Endodermal cell (in vitro differentiated cells): Measurements from ENCODE around the gene DCTD. TPM values are rescaled to one million over a fixed set of nuclear protein-coding genes. Genes with fewer than 3 reads are reported as not detected.

Experiments used
- DNase-seq: peaks from one replicate; pipeline ENCODE4 v3.0.0-alpha.2; 2017
- H3K27ac ChIP-seq: 2 replicates; pipeline ENCODE4 v1.5.1; 2013; ENCODE audit warnings: mild to moderate bottlenecking, low read depth, low read length, moderate library complexity
- H3K27me3 ChIP-seq: 2 replicates; pipeline ENCODE4 v1.6.1; 2013; ENCODE audit warnings: mild to moderate bottlenecking, low read length, moderate library complexity; ENCODE audit not compliant: insufficient read depth, control insufficient read depth, poor library complexity, severe bottlenecking
- H3K36me3 ChIP-seq: 2 replicates; pipeline ENCODE4 v1.7.0; 2013; ENCODE audit warnings: mild to moderate bottlenecking, low read length, moderate library complexity; ENCODE audit not compliant: control insufficient read depth, insufficient read depth
- H3K4me1 ChIP-seq: one replicate; pipeline ENCODE4 v1.7.0; 2013; ENCODE audit warnings: low read length; ENCODE audit not compliant: control insufficient read depth, insufficient read depth
- H3K4me3 ChIP-seq: 2 replicates; pipeline ENCODE4 v1.5.1; 2013; ENCODE audit warnings: mild to moderate bottlenecking, low read length, moderate library complexity
- H3K9ac ChIP-seq: 2 replicates; pipeline ENCODE4 v1.6.1; 2013; ENCODE audit warnings: mild to moderate bottlenecking, low read length, moderate library complexity; ENCODE audit not compliant: poor library complexity, severe bottlenecking; ENCODE audit errors: extremely low read depth
- H3K9me3 ChIP-seq: 2 replicates; pipeline ENCODE4 v1.6.1; 2013; ENCODE audit warnings: mild to moderate bottlenecking, low read length, moderate library complexity; ENCODE audit not compliant: control insufficient read depth
- H3K27ac Mint-ChIP-seq: 2 replicates; pipeline ENCODE4 v1.8.0; 2020; ENCODE audit warnings: mixed read lengths
- H3K27me3 Mint-ChIP-seq: 2 replicates; pipeline ENCODE4 v1.8.0; 2021; ENCODE audit warnings: mild to moderate bottlenecking, mixed read lengths; ENCODE audit not compliant: insufficient read depth
- H3K36me3 Mint-ChIP-seq: 2 replicates; pipeline ENCODE4 v1.8.0; 2020; ENCODE audit warnings: low read depth, mixed read lengths
- H3K4me1 Mint-ChIP-seq: 2 replicates; pipeline ENCODE4 v1.8.0; 2020; ENCODE audit warnings: mixed read lengths
- H3K4me3 Mint-ChIP-seq: 2 replicates; pipeline ENCODE4 v1.8.0; 2020; ENCODE audit warnings: mild to moderate bottlenecking, moderate library complexity, mixed read lengths
- H3K9me3 Mint-ChIP-seq: 2 replicates; pipeline ENCODE4 v1.8.0; 2020; ENCODE audit warnings: mild to moderate bottlenecking, mixed read lengths
- CTCF ChIP-seq: fragments of 200-600 bp; sonication (generic); conservative IDR thresholded peaks from 2 replicates; pipeline ENCODE4 v1.5.0; 2021; ENCODE audit warnings: antibody characterized with exemption, mild to moderate bottlenecking
- WGBS, 2 experiments: methylation state at CpG; one replicate each; pipeline versions ENCODE4 v1.1.5 to v1.1.7; 2013; ENCODE audit warnings: missing lambda C conversion rate in 2 of 2, mixed read lengths in 1 of 2; ENCODE audit not compliant: insufficient coverage in 1 of 2, insufficient read length in 1 of 2; 5-methylcytosine and 5-hydroxymethylcytosine counted together
- total RNA-seq, 2 donors: library from RNA; stranded (reverse); fragmentation: NEBNext Ultra II Directional in 1 of 2; extraction: Animal tissue kit (Norgen Biotek cat#: 25700) in 1 of 2; gene quantifications; 2 replicates in 1 of 2; 3 replicates in 1 of 2; pipeline ENCODE4 v1.2.1, GENCODE V29; 2021

DCTD gene
- total RNA-seq, 2 donors from 2014 or later: 104 to 111 TPM

- Mint-ChIP-seq H3K36me3 (no peaks in the 10 kb centered on the region), H3K9me3 (peaks cover 6% of the 10 kb centered on the region), H3K4me1 (peaks cover 31% of the 10 kb centered on the region), H3K27ac (no peak overlapping the region), H3K4me3 (no peak overlapping the region), H3K27me3 (peaks cover 5% of the 10 kb centered on the region)
- DNase-seq: no peak
- Histone ChIP-seq H3K4me3 (no peak overlapping the region), H3K9ac (no peak overlapping the region), H3K27me3 (no peaks in the 10 kb centered on the region), H3K36me3 (no peaks in the 10 kb centered on the region), H3K9me3 (no peaks in the 10 kb centered on the region), H3K4me1 (no peaks in the 10 kb centered on the region), H3K27ac (no peak overlapping the region)
- TF ChIP-seq CTCF: no peak
- WGBS, 2 experiments: 88 to 100% methylated on average over 2 of the region's 2 CpGs
Measured at GRCh38 chr4:182859730-182860129, 57.5 kb downstream of the DCTD start.

GRCh38 chr4:182858711-182859110, 58.5 kb downstream of the DCTD start:
- Histone ChIP-seq H3K9me3 (peaks cover 4% of the 10 kb centered on the region), H3K9ac (no peak overlapping the region), H3K4me1 (no peaks in the 10 kb centered on the region), H3K4me3 (no peak overlapping the region), H3K27me3 (no peaks in the 10 kb centered on the region), H3K36me3 (no peaks in the 10 kb centered on the region), H3K27ac (no peak overlapping the region)
- DNase-seq: no peak
- Mint-ChIP-seq H3K9me3 (peaks cover 16% of the 10 kb centered on the region), H3K4me1 (peaks cover 27% of the 10 kb centered on the region), H3K36me3 (no peaks in the 10 kb centered on the region), H3K27me3 (peaks cover 5% of the 10 kb centered on the region), H3K27ac (no peak overlapping the region), H3K4me3 (no peak overlapping the region)
- TF ChIP-seq CTCF: no peak
- WGBS, 2 experiments: 93 to 96% methylated on average over 4 of the region's 4 CpGs

- peaks cover 14% of the 10 kb centered on the region for H3K9me3 ChIP-seq
- no peak overlapping the region for H3K4me3 ChIP-seq
- H3K36me3 ChIP-seq: no peaks in the 10 kb centered on the region
- no peak overlapping the region for H3K27ac ChIP-seq
- WGBS, 2 experiments: 95 to 98% methylated on average over 15 of the region's 15 CpGs
- no peaks in the 10 kb centered on the region for H3K27me3 ChIP-seq
- peaks cover 9% of the 10 kb centered on the region for H3K4me1 Mint-ChIP-seq
- no peak for TF ChIP-seq CTCF
- DNase-seq: no peak
- H3K27me3 Mint-ChIP-seq: peaks cover 3% of the 10 kb centered on the region
- no peak overlapping the region for H3K27ac Mint-ChIP-seq
- H3K9me3 Mint-ChIP-seq: peaks cover 29% of the 10 kb centered on the region
- no peaks in the 10 kb centered on the region for H3K36me3 Mint-ChIP-seq
- no peak overlapping the region for H3K4me3 Mint-ChIP-seq
- no peaks in the 10 kb centered on the region for H3K4me1 ChIP-seq
- no peak overlapping the region for H3K9ac ChIP-seq
Measured at GRCh38 chr4:182856862-182857261, 60.3 kb downstream of the DCTD start.
